IMR-90 (cell line): ENCODE results near the gene RASD2. TPM values are rescaled to one million over a fixed set of nuclear protein-coding genes. Genes with fewer than 3 reads are reported as not detected.
A peak's percentile ranks its signal among the peaks of the same experiment; 100 is the strongest.

Experiments
- ATAC-seq: fragments of 200-7000 bp; cut with Tn5 transposase; 2 replicates; pipeline ENCODE4 v1.9.1; 2020; ENCODE audit warnings: low read depth, mild to moderate bottlenecking, moderate library complexity
- BruUV-seq: library from RNA; stranded (reverse); fragments of 400-500 nt; replicated peaks from 2 replicates; lab custom pipeline; 2021; lab: Mats Ljungman, UMichigan
- CTCF ChIA-PET: fragments of 300-600 bp; formaldehyde crosslinking; extraction: SDS; loops from one replicate; lab custom pipeline; 2021; ENCODE audit warnings: antibody characterized with exemption; lab: Yijun Ruan, JAX
- POLR2A ChIA-PET: fragments of 300-600 bp; sonication (Branson Sonifier 250); formaldehyde crosslinking; loops from one replicate; lab custom pipeline; 2022; ENCODE audit warnings: antibody characterized with exemption; ENCODE audit not compliant: unreplicated experiment; lab: Charles Lee
- DNase-seq: peaks from one replicate; pipeline ENCODE4 v3.0.0; 2013
- H2AFZ ChIP-seq: replicated peaks from 2 replicates; pipeline ENCODE3; 2013; ENCODE audit warnings: low read length, mild to moderate bottlenecking; ENCODE audit not compliant: poor library complexity
- H2AK5ac ChIP-seq: 2 replicates; pipeline ENCODE4 v1.6.1; 2013; ENCODE audit warnings: low read depth, low read length, inconsistent platforms
- H2AK9ac ChIP-seq: replicated peaks from 2 replicates; pipeline ENCODE3; 2013; ENCODE audit warnings: mild to moderate bottlenecking, low read depth, low read length, moderate library complexity; ENCODE audit not compliant: poor library complexity
- H2BK120ac ChIP-seq: 2 replicates; pipeline ENCODE4 v1.6.1; 2013; ENCODE audit warnings: low read depth, low read length, inconsistent platforms
- H2BK15ac ChIP-seq: 3 replicates; pipeline ENCODE4 v1.6.1; 2013; ENCODE audit warnings: low read depth, low read length, inconsistent platforms
- H2BK20ac ChIP-seq: 2 replicates; pipeline ENCODE4 v1.6.1; 2013; ENCODE audit warnings: low read depth, mild to moderate bottlenecking, inconsistent platforms, low read length, moderate library complexity
- H2BK5ac ChIP-seq: 2 replicates; pipeline ENCODE4 v1.6.1; 2013; ENCODE audit warnings: mild to moderate bottlenecking, low read depth, low read length, inconsistent platforms; ENCODE audit not compliant: poor library complexity, severe bottlenecking
- H3K14ac ChIP-seq: replicated peaks from 2 replicates; pipeline ENCODE4 v1.6.1; 2013; ENCODE audit warnings: low read depth, low read length, inconsistent platforms
- H3K18ac ChIP-seq: 2 replicates; pipeline ENCODE4 v1.6.1; 2013; ENCODE audit warnings: low read depth, low read length, control low read depth
- H3K23ac ChIP-seq: 2 replicates; pipeline ENCODE4 v1.6.1; 2013; ENCODE audit warnings: low read depth, low read length, inconsistent platforms
- H3K27ac ChIP-seq: 2 replicates; pipeline ENCODE4 v1.5.1; 2013; ENCODE audit warnings: mild to moderate bottlenecking, control low read depth, low read length; ENCODE audit not compliant: insufficient read depth
- H3K27me3 ChIP-seq: 2 replicates; pipeline ENCODE4 v1.6.1; 2013; ENCODE audit warnings: low read length; ENCODE audit not compliant: control insufficient read depth, insufficient read depth
- H3K36me3 ChIP-seq: 2 replicates; pipeline ENCODE4 v1.6.1; 2013; ENCODE audit warnings: low read length, mixed read lengths; ENCODE audit not compliant: control insufficient read depth, insufficient read depth
- H3K4ac ChIP-seq: 2 replicates; pipeline ENCODE4 v1.6.1; 2013; ENCODE audit warnings: low read depth, low read length, inconsistent platforms
- H3K4me1 ChIP-seq: 2 replicates; pipeline ENCODE4 v1.6.1; 2013; ENCODE audit warnings: low read length, mixed read lengths; ENCODE audit not compliant: control insufficient read depth, insufficient read depth
- H3K4me2 ChIP-seq: 2 replicates; pipeline ENCODE4 v1.6.1; 2013; ENCODE audit warnings: low read depth, mild to moderate bottlenecking, control low read depth, low read length, moderate library complexity
- H3K4me3 ChIP-seq: 2 replicates; pipeline ENCODE4 v1.5.1; 2013; ENCODE audit warnings: low read depth, mild to moderate bottlenecking, control low read depth, low read length, moderate library complexity; ENCODE audit not compliant: insufficient read depth
- H3K56ac ChIP-seq: 2 replicates; pipeline ENCODE4 v1.6.1; 2013; ENCODE audit warnings: low read length, inconsistent platforms; ENCODE audit not compliant: insufficient read depth; ENCODE audit errors: extremely low read depth
- H3K79me1 ChIP-seq, 2 experiments: 2 replicates each; pipeline ENCODE4 v1.6.1; 2013; ENCODE audit warnings: low read length in 2 of 2, inconsistent platforms in 1 of 2, low read depth in 1 of 2
- H3K9ac ChIP-seq: 2 replicates; pipeline ENCODE4 v1.6.1; 2013; ENCODE audit warnings: low read depth, low read length, control low read depth
- H3K9me1 ChIP-seq: 2 replicates; pipeline ENCODE4 v1.6.1; 2013; ENCODE audit warnings: low read length, inconsistent platforms; ENCODE audit not compliant: insufficient read depth
- H3K9me3 ChIP-seq: 2 replicates; pipeline ENCODE4 v1.6.1; 2013; ENCODE audit warnings: low read length; ENCODE audit not compliant: control insufficient read depth, insufficient read depth
- H4K20me1 ChIP-seq: 2 replicates; pipeline ENCODE4 v1.6.1; 2013; ENCODE audit warnings: low read length, inconsistent platforms; ENCODE audit not compliant: insufficient read depth
- H4K5ac ChIP-seq: 2 replicates; pipeline ENCODE4 v1.6.1; 2013; ENCODE audit warnings: mild to moderate bottlenecking, low read depth, low read length, control low read depth
- H4K8ac ChIP-seq, 2 experiments: 2 replicates each; pipeline ENCODE4 v1.6.1; 2013; ENCODE audit warnings: low read depth in 2 of 2, low read length in 2 of 2, control low read depth in 1 of 2, inconsistent platforms in 1 of 2
- H4K91ac ChIP-seq: 2 replicates; pipeline ENCODE4 v1.6.1; 2013; ENCODE audit warnings: low read depth, low read length, inconsistent platforms; ENCODE audit not compliant: insufficient read depth
- CEBPB ChIP-seq: IDR thresholded peaks from 2 replicates; pipeline ENCODE4 v1.6.1; 2012; ENCODE audit warnings: low read depth, low read length, improper control_type of control experiment
- CHD1 ChIP-seq: IDR thresholded peaks from 2 replicates; pipeline ENCODE4 v1.6.1; 2012; ENCODE audit warnings: low read depth, low read length, improper control_type of control experiment
- FOS ChIP-seq: fragments of 150-350 bp; IDR thresholded peaks from 2 replicates; pipeline ENCODE4 v1.6.1; 2016; ENCODE audit warnings: low read depth, low read length
- MAZ ChIP-seq: IDR thresholded peaks from 2 replicates; pipeline ENCODE4 v1.6.1; 2012; ENCODE audit warnings: low read depth, mild to moderate bottlenecking, low read length, improper control_type of control experiment, moderate library complexity, borderline replicate concordance
- MXI1 ChIP-seq: IDR thresholded peaks from 2 replicates; pipeline ENCODE4 v1.6.1; 2012; ENCODE audit warnings: low read depth, mild to moderate bottlenecking, low read length, moderate library complexity, borderline replicate concordance
- NFE2L2 ChIP-seq: fragments of 150-350 bp; IDR thresholded peaks from 2 replicates; pipeline ENCODE4 v1.6.1; 2016; ENCODE audit warnings: low read depth, mild to moderate bottlenecking, low read length
- RAD21 ChIP-seq: IDR thresholded peaks from 2 replicates; pipeline ENCODE4 v1.6.1; 2012; ENCODE audit warnings: low read length, improper control_type of control experiment
- RFX5 ChIP-seq: IDR thresholded peaks from 2 replicates; pipeline ENCODE4 v1.8.0; 2012; ENCODE audit warnings: low read depth, mild to moderate bottlenecking, low read length, moderate library complexity
- USF2 ChIP-seq: fragments of 150-350 bp; IDR thresholded peaks from 2 replicates; pipeline ENCODE4 v1.6.1; 2017; ENCODE audit warnings: mild to moderate bottlenecking, antibody characterized with exemption, low read length, low read depth
- WGBS, 2 experiments: methylation state at CpG; one replicate each; pipeline versions ENCODE4 v1.1.5 to v1.1.7; 2013; ENCODE audit warnings: missing lambda C conversion rate in 2 of 2; ENCODE audit not compliant: insufficient read length in 1 of 2; ENCODE audit errors: extremely low coverage in 2 of 2; 5-methylcytosine and 5-hydroxymethylcytosine counted together
- dilution Hi-C: fragments of 300-500 bp; cut with HindIII; formaldehyde crosslinking; loops from one replicate; pipeline ENCODE4 v1.14.3; 2018; ENCODE audit warnings: low sequenced_read_pairs; ENCODE audit not compliant: unreplicated experiment
- in situ Hi-C: fragments of 300-500 bp; cut with MboI; formaldehyde crosslinking; loops from 3 replicates; pipeline ENCODE4 v1.14.3; 2019; ENCODE audit warnings: low sequenced_read_pairs, inconsistent platforms, mixed read lengths
- intact Hi-C: fragments of 100-400 bp; cut with micrococcal nuclease; formaldehyde crosslinking; loops from 2 replicates; pipeline ENCODE4 v1.10.0; 2022
- polyA plus RNA-seq, 3 experiments: library from polyadenylated mRNA; depleted of rRNA; stranded (reverse); fragments of >200 nt; gene quantifications; 2 replicates each; pipeline ENCODE4 v1.2.3, GENCODE V29; 2012; ENCODE audit warnings: low replicate concordance in 1 of 3
- total RNA-seq: library from RNA; depleted of rRNA; stranded (reverse); fragments of >200 nt; gene quantifications from 2 replicates; pipeline ENCODE4 v1.2.3, GENCODE V29; 2012

RASD2 gene
- total and polyA plus RNA-seq, 2 of the 4 experiments (the other 2 are of a cell fraction) = under 0.01 to 0.32 TPM

GRCh38 chr22:35601743-35602615 is 61.3 kb downstream of the RASD2 start:
- Histone ChIP-seq H4K8ac (no peak overlapping the region), H2AK5ac (no peak overlapping the region), H3K4me3 (no peak overlapping the region), H3K79me1 (no peaks in the 10 kb centered on the region), H3K9me3 (no peaks in the 10 kb centered on the region), H2BK20ac (no peak overlapping the region), H3K56ac (no peak overlapping the region), H2AK9ac (no peak overlapping the region), H2AFZ (no peak overlapping the region), H3K4me1 (0 out of 2 replicates have a peak, but pooled peaks cover 1% of the 10 kb centered on the region), H3K18ac (no peak overlapping the region), H2BK15ac (no peak overlapping the region), H2BK120ac (no peak overlapping the region), H3K27me3 (peaks cover 31% of the 10 kb centered on the region), H4K20me1 (no peaks in the 10 kb centered on the region), H3K9me1 (no peaks in the 10 kb centered on the region; the same call in 1 of the 2 replicates), H3K27ac (no peak overlapping the region), H3K4me2 (no peak overlapping the region), H2BK5ac (peak overlapping the region; percentile 57), H4K5ac (no peak overlapping the region), H3K14ac (no peak overlapping the region), H3K9ac (no peak overlapping the region), H4K91ac (no peak overlapping the region), H3K23ac (no peak overlapping the region), H3K4ac (no peak overlapping the region), H3K36me3 (no peaks in the 10 kb centered on the region)
- ChIA-PET CTCF (interaction anchor here (0.6 kb wide), 1 partner anchor 19 kb away, joined by 3 read pairs; no protein-coding TSS in a partner anchor), POLR2A (no interaction called here)
- dilution Hi-C loops = no loop called here
- intact Hi-C loops = no loop called here
- TF ChIP-seq CHD1 (no peak), FOS (peak; percentile 22; the same call in 1 of the 2 replicates), MAZ (no peak), CEBPB (peak; percentile 82), RAD21 (no peak), RFX5 (no peak), MXI1 (no peak), NFE2L2 (no peak), USF2 (peak; percentile 43; the same call in 1 of the 2 replicates)
- in situ Hi-C loops = no loop called here
- DNase-seq (peak; percentile 72), ATAC-seq (peak; percentile 71)
- no TSS peak for BruUV-seq
- WGBS, 2 experiments = 69% methylated on average over 3 of the region's 9 CpGs; no CpG with 5 or more reads in 1 of the 2 experiments
